ENCODE measurements around the gene IDH1. TPM values are rescaled to one million over a fixed set of nuclear protein-coding genes. Genes with fewer than 3 reads are reported as not detected.

Gene IDH1
- total RNA-seq, 1 experiment from 2014 or later = 73.6 TPM

DNA sequence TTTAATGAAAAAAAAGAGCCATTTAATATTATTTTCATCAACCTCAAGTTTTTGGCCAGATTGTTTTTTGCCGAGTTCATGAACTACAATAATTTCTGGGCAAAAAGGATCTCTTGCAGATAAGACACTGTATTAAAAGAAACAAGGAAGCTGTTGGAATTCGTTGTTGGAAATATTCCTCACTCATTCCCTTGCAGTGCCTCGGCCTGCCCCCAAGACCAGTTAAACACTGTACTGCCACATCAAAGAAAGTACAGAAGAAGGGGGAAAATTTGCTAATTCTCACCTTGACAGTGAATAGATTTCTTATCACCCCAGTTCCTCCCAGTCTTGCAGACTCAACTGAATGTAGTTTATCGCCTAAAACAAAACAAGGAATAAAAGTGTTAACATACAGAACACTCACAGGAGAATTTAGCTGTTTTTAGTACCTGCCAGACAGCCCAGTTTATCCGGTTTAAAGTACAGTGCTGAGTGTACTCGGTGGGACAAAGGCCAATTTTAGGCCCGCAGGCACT is 1.2 kb downstream of the IDH1 start:
- Histone ChIP-seq H3K27me3 (ENCODE audit: low read length) (no peaks in the 10 kb centered on the region), H3F3A (ENCODE audit: low read length, unreplicated experiment) (no peaks in the 10 kb centered on the region), H3K79me2 (ENCODE audit: low read length) (peaks cover 15% of the 10 kb centered on the region), H3K4me3 (ENCODE audit: low read length) (peak overlapping the region; percentile 99), H3K9ac (ENCODE audit: low read length) (peak overlapping the region; percentile 58), H3K9me2 (replicated peaks; ENCODE audit: low read length) (no peaks in the 10 kb centered on the region), H3K4me1 (ENCODE audit: insufficient read depth, low read length) (peaks cover 24% of the 10 kb centered on the region), H3K36me3 (ENCODE audit: low read depth, low read length) (peaks cover 24% of the 10 kb centered on the region; the same call in 1 of the 2 replicates), H4K20me1 (ENCODE audit: low read length) (no peaks in the 10 kb centered on the region), H2AFZ (ENCODE audit: low read length) (peak overlapping the region; percentile 99), H3K27ac (ENCODE audit: low read length) (no peak overlapping the region), H3K9me3 (ENCODE audit: low read length) (no peaks in the 10 kb centered on the region), H3K4me2 (ENCODE audit: low read length) (peak overlapping the region; percentile 87)
- TF ChIP-seq EZH2 (IDR thresholded peaks at IDR 0.05; ENCODE audit: low read length, unreplicated experiment) = no peak
- TF ChIP-seq, protein P1, sequence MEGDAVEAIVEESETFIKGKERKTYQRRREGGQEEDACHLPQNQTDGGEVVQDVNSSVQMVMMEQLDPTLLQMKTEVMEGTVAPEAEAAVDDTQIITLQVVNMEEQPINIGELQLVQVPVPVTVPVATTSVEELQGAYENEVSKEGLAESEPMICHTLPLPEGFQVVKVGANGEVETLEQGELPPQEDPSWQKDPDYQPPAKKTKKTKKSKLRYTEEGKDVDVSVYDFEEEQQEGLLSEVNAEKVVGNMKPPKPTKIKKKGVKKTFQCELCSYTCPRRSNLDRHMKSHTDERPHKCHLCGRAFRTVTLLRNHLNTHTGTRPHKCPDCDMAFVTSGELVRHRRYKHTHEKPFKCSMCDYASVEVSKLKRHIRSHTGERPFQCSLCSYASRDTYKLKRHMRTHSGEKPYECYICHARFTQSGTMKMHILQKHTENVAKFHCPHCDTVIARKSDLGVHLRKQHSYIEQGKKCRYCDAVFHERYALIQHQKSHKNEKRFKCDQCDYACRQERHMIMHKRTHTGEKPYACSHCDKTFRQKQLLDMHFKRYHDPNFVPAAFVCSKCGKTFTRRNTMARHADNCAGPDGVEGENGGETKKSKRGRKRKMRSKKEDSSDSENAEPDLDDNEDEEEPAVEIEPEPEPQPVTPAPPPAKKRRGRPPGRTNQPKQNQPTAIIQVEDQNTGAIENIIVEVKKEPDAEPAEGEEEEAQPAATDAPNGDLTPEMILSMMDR (conservative IDR thresholded peaks at IDR 0.05; ENCODE audit: low read depth, low read length) = no peak
- TF ChIP-seq EZH2phosphoT487 (IDR thresholded peaks at IDR 0.05; ENCODE audit: borderline replicate concordance, low read length) = no peak
- DNase-seq = peak; percentile 64
- no peak; the same call in 1 of the 2 replicates for ATAC-seq
- TSS peak; percentile 66 for BruUV-seq (replicated peaks)
- CTCF ChIA-PET = interaction anchor here (0.5 to 2.6 kb wide), 6 partner anchors 14 to 213 kb away, joined by 3 to 24 read pairs (median 5); no protein-coding TSS in a partner anchor
- intact Hi-C loops (cut with micrococcal nuclease) = no loop called here
- POLR2A ChIA-PET (ENCODE audit: unreplicated experiment) = interaction anchor here (0.6 kb wide), 1 partner anchor 66 kb away, joined by 4 read pairs; no protein-coding TSS in a partner anchor

DNA sequence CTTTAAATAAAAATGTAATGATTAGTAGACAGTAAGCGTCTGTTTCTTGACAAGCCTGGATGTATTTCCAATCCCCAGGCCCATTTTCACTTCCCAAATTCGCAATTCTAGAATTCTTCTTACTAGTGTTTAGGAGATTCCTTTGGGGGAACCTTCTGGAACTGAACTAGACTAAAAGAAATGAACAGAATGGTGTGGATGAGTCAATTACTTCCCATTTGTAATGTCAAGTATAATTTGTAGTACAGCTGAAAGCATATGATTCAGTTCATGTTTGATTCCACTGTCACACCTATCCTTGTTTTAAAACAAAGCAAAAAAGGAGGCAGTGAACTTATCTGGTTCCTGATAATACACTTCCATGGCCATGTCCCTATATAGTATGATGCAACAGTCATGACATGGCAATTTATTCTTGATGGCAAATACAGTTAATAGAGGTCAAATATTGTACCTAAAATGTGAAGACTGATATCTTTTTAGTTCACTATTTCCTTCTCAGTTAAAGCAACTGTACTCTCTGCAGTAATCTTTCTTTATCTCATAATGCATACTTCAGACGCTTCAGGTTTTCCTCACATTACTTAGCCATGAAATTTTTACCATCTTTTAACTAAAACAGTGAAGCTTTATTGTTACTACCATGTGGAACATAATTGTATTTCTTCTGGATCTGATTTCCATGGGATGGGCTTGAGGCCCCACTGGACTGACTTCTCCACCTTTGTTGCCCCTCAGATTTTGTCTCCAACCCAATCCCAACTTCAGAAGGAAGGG is 2.0 kb downstream of the IDH1 start:
- no peak overlapping the region for H3K9ac ChIP-seq (ENCODE audit: low read length)
- H3K9me3 ChIP-seq (ENCODE audit: low read length) = no peaks in the 10 kb centered on the region
- peak overlapping the region; percentile 99 for H3K4me3 ChIP-seq (ENCODE audit: low read length)
- intact Hi-C loops (cut with micrococcal nuclease) = no loop called here
- H3K9me2 ChIP-seq (replicated peaks; ENCODE audit: low read length) = no peaks in the 10 kb centered on the region
- no peak overlapping the region for H2AFZ ChIP-seq (ENCODE audit: low read length)
- H3F3A ChIP-seq (ENCODE audit: low read length, unreplicated experiment) = no peaks in the 10 kb centered on the region
- peak overlapping the region; percentile 87 for H3K4me2 ChIP-seq (ENCODE audit: low read length)
- ATAC-seq (no peak), DNase-seq (no peak)
- no peaks in the 10 kb centered on the region for H4K20me1 ChIP-seq (ENCODE audit: low read length)
- no peak overlapping the region for H3K27ac ChIP-seq (ENCODE audit: low read length)
- H3K27me3 ChIP-seq (ENCODE audit: low read length) = no peaks in the 10 kb centered on the region
- ChIA-PET CTCF (interaction anchor here (0.5 to 2.6 kb wide), 4 partner anchors 15 to 213 kb away, joined by 3 to 24 read pairs (median 4); no protein-coding TSS in a partner anchor), POLR2A (ENCODE audit: unreplicated experiment) (no interaction called here)
- no TSS peak for BruUV-seq (replicated peaks)
- peaks cover 24% of the 10 kb centered on the region for H3K4me1 ChIP-seq (ENCODE audit: insufficient read depth, low read length)
- TF ChIP-seq EZH2phosphoT487 (IDR thresholded peaks at IDR 0.05; ENCODE audit: borderline replicate concordance, low read length) (no peak), EZH2 (IDR thresholded peaks at IDR 0.05; ENCODE audit: low read length, unreplicated experiment) (no peak)
- TF ChIP-seq, protein P1 (conservative IDR thresholded peaks at IDR 0.05; ENCODE audit: low read depth, low read length) = no peak
- H3K79me2 ChIP-seq (ENCODE audit: low read length) = peaks cover 15% of the 10 kb centered on the region
- H3K36me3 ChIP-seq (ENCODE audit: low read depth, low read length) = peaks cover 30% of the 10 kb centered on the region; the same call in 1 of the 2 replicates
